IMR-90 (cell line): ENCODE data around the gene CDC5L. TPM values are rescaled to one million over a fixed set of nuclear protein-coding genes. Genes with fewer than 3 reads are reported as not detected.

Source experiments
- ATAC-seq: fragments of 200-7000 bp; cut with Tn5 transposase; 2 replicates; pipeline ENCODE4 v1.9.1; 2020; ENCODE audit warnings: low read depth, mild to moderate bottlenecking, moderate library complexity
- BruUV-seq: library from RNA; stranded (reverse); fragments of 400-500 nt; replicated peaks from 2 replicates; lab custom pipeline; 2021; lab: Mats Ljungman, UMichigan
- CTCF ChIA-PET: fragments of 300-600 bp; formaldehyde crosslinking; extraction: SDS; loops from one replicate; lab custom pipeline; 2021; ENCODE audit warnings: antibody characterized with exemption; lab: Yijun Ruan, JAX
- POLR2A ChIA-PET: fragments of 300-600 bp; sonication (Branson Sonifier 250); formaldehyde crosslinking; loops from one replicate; lab custom pipeline; 2022; ENCODE audit warnings: antibody characterized with exemption; ENCODE audit not compliant: unreplicated experiment; lab: Charles Lee
- DNase-seq: peaks from one replicate; pipeline ENCODE4 v3.0.0; 2013
- H2AFZ ChIP-seq: replicated peaks from 2 replicates; pipeline ENCODE3; 2013; ENCODE audit warnings: low read length, mild to moderate bottlenecking; ENCODE audit not compliant: poor library complexity
- H2AK5ac ChIP-seq: 2 replicates; pipeline ENCODE4 v1.6.1; 2013; ENCODE audit warnings: low read depth, low read length, inconsistent platforms
- H2AK9ac ChIP-seq: replicated peaks from 2 replicates; pipeline ENCODE3; 2013; ENCODE audit warnings: mild to moderate bottlenecking, low read depth, low read length, moderate library complexity; ENCODE audit not compliant: poor library complexity
- H2BK120ac ChIP-seq: 2 replicates; pipeline ENCODE4 v1.6.1; 2013; ENCODE audit warnings: low read depth, low read length, inconsistent platforms
- H2BK15ac ChIP-seq: 3 replicates; pipeline ENCODE4 v1.6.1; 2013; ENCODE audit warnings: low read depth, low read length, inconsistent platforms
- H2BK20ac ChIP-seq: 2 replicates; pipeline ENCODE4 v1.6.1; 2013; ENCODE audit warnings: low read depth, mild to moderate bottlenecking, inconsistent platforms, low read length, moderate library complexity
- H2BK5ac ChIP-seq: 2 replicates; pipeline ENCODE4 v1.6.1; 2013; ENCODE audit warnings: mild to moderate bottlenecking, low read depth, low read length, inconsistent platforms; ENCODE audit not compliant: poor library complexity, severe bottlenecking
- H3K14ac ChIP-seq: replicated peaks from 2 replicates; pipeline ENCODE4 v1.6.1; 2013; ENCODE audit warnings: low read depth, low read length, inconsistent platforms
- H3K18ac ChIP-seq: 2 replicates; pipeline ENCODE4 v1.6.1; 2013; ENCODE audit warnings: low read depth, low read length, control low read depth
- H3K23ac ChIP-seq: 2 replicates; pipeline ENCODE4 v1.6.1; 2013; ENCODE audit warnings: low read depth, low read length, inconsistent platforms
- H3K27ac ChIP-seq: 2 replicates; pipeline ENCODE4 v1.5.1; 2013; ENCODE audit warnings: mild to moderate bottlenecking, control low read depth, low read length; ENCODE audit not compliant: insufficient read depth
- H3K27me3 ChIP-seq: 2 replicates; pipeline ENCODE4 v1.6.1; 2013; ENCODE audit warnings: low read length; ENCODE audit not compliant: control insufficient read depth, insufficient read depth
- H3K36me3 ChIP-seq: 2 replicates; pipeline ENCODE4 v1.6.1; 2013; ENCODE audit warnings: low read length, mixed read lengths; ENCODE audit not compliant: control insufficient read depth, insufficient read depth
- H3K4ac ChIP-seq: 2 replicates; pipeline ENCODE4 v1.6.1; 2013; ENCODE audit warnings: low read depth, low read length, inconsistent platforms
- H3K4me1 ChIP-seq: 2 replicates; pipeline ENCODE4 v1.6.1; 2013; ENCODE audit warnings: low read length, mixed read lengths; ENCODE audit not compliant: control insufficient read depth, insufficient read depth
- H3K4me2 ChIP-seq: 2 replicates; pipeline ENCODE4 v1.6.1; 2013; ENCODE audit warnings: low read depth, mild to moderate bottlenecking, control low read depth, low read length, moderate library complexity
- H3K4me3 ChIP-seq: 2 replicates; pipeline ENCODE4 v1.5.1; 2013; ENCODE audit warnings: low read depth, mild to moderate bottlenecking, control low read depth, low read length, moderate library complexity; ENCODE audit not compliant: insufficient read depth
- H3K56ac ChIP-seq: 2 replicates; pipeline ENCODE4 v1.6.1; 2013; ENCODE audit warnings: low read length, inconsistent platforms; ENCODE audit not compliant: insufficient read depth; ENCODE audit errors: extremely low read depth
- H3K79me1 ChIP-seq, 2 experiments: 2 replicates each; pipeline ENCODE4 v1.6.1; 2013; ENCODE audit warnings: low read length in 2 of 2, inconsistent platforms in 1 of 2, low read depth in 1 of 2
- H3K9ac ChIP-seq: 2 replicates; pipeline ENCODE4 v1.6.1; 2013; ENCODE audit warnings: low read depth, low read length, control low read depth
- H3K9me1 ChIP-seq: 2 replicates; pipeline ENCODE4 v1.6.1; 2013; ENCODE audit warnings: low read length, inconsistent platforms; ENCODE audit not compliant: insufficient read depth
- H3K9me3 ChIP-seq: 2 replicates; pipeline ENCODE4 v1.6.1; 2013; ENCODE audit warnings: low read length; ENCODE audit not compliant: control insufficient read depth, insufficient read depth
- H4K20me1 ChIP-seq: 2 replicates; pipeline ENCODE4 v1.6.1; 2013; ENCODE audit warnings: low read length, inconsistent platforms; ENCODE audit not compliant: insufficient read depth
- H4K5ac ChIP-seq: 2 replicates; pipeline ENCODE4 v1.6.1; 2013; ENCODE audit warnings: mild to moderate bottlenecking, low read depth, low read length, control low read depth
- H4K8ac ChIP-seq, 2 experiments: 2 replicates each; pipeline ENCODE4 v1.6.1; 2013; ENCODE audit warnings: low read depth in 2 of 2, low read length in 2 of 2, control low read depth in 1 of 2, inconsistent platforms in 1 of 2
- H4K91ac ChIP-seq: 2 replicates; pipeline ENCODE4 v1.6.1; 2013; ENCODE audit warnings: low read depth, low read length, inconsistent platforms; ENCODE audit not compliant: insufficient read depth
- SMC3 ChIP-seq: fragments of 150-350 bp; IDR thresholded peaks from 2 replicates; pipeline ENCODE4 v1.6.1; 2016; ENCODE audit warnings: low read depth, mild to moderate bottlenecking, antibody characterized with exemption, low read length, moderate library complexity
- WGBS, 2 experiments: methylation state at CpG; one replicate each; pipeline versions ENCODE4 v1.1.5 to v1.1.7; 2013; ENCODE audit warnings: missing lambda C conversion rate in 2 of 2; ENCODE audit not compliant: insufficient read length in 1 of 2; ENCODE audit errors: extremely low coverage in 2 of 2; 5-methylcytosine and 5-hydroxymethylcytosine counted together
- dilution Hi-C: fragments of 300-500 bp; cut with HindIII; formaldehyde crosslinking; loops from one replicate; pipeline ENCODE4 v1.14.3; 2018; ENCODE audit warnings: low sequenced_read_pairs; ENCODE audit not compliant: unreplicated experiment
- in situ Hi-C: fragments of 300-500 bp; cut with MboI; formaldehyde crosslinking; loops from 3 replicates; pipeline ENCODE4 v1.14.3; 2019; ENCODE audit warnings: low sequenced_read_pairs, inconsistent platforms, mixed read lengths
- intact Hi-C: fragments of 100-400 bp; cut with micrococcal nuclease; formaldehyde crosslinking; loops from 2 replicates; pipeline ENCODE4 v1.10.0; 2022
- polyA plus RNA-seq, 3 experiments: library from polyadenylated mRNA; depleted of rRNA; stranded (reverse); fragments of >200 nt; gene quantifications; 2 replicates each; pipeline ENCODE4 v1.2.3, GENCODE V29; 2012; ENCODE audit warnings: low replicate concordance in 1 of 3
- total RNA-seq: library from RNA; depleted of rRNA; stranded (reverse); fragments of >200 nt; gene quantifications from 2 replicates; pipeline ENCODE4 v1.2.3, GENCODE V29; 2012

Gene CDC5L
- total and polyA plus RNA-seq, 2 of the 4 experiments (the other 2 are of a cell fraction): 9.9 to 17.7 TPM

DNA sequence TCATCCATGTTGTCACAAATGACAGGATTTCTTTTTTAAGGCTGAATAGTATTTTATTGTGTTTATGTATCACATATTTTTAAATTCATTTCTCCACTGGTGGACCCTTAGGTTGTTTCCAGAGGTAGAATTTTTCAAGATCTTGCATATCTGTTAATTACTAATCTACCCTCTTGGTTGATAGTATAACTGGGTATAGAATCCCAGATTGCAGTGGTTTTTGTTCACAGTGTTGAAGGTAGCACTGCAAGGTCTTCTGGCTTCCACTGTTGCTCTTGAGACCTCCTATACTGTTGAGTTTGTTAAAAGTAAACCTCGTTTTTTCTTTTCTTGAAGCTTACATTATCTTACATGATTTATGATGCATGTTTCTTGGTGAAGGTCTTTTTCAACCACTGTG is 22.9 kb downstream of the CDC5L start:
- POLR2A ChIA-PET: interaction anchor here (0.7 kb wide), 1 partner anchor 43 kb away, joined by 3 read pairs; no protein-coding TSS in a partner anchor

More for the DNA sequence above, 22.9 kb downstream of the CDC5L start:
- H4K8ac ChIP-seq: no peak overlapping the region
- H2BK15ac ChIP-seq: no peak overlapping the region
- no peak overlapping the region for H3K9ac ChIP-seq
- no peak overlapping the region for H2AK9ac ChIP-seq
- H3K23ac ChIP-seq: no peak overlapping the region
- intact Hi-C loops (no loop called here), dilution Hi-C loops (no loop called here), in situ Hi-C loops (no loop called here)
- H3K27ac ChIP-seq: no peak overlapping the region
- H3K56ac ChIP-seq: no peak overlapping the region
- H4K91ac ChIP-seq: no peak overlapping the region
- no peak for TF ChIP-seq SMC3
- ATAC-seq (no peak), DNase-seq (no peak)
- H2AFZ ChIP-seq: no peak overlapping the region
- no TSS peak for BruUV-seq
- H3K27me3 ChIP-seq: no peaks in the 10 kb centered on the region
- H3K9me3 ChIP-seq: no peaks in the 10 kb centered on the region
- CTCF ChIA-PET: interaction anchor here (0.6 kb wide), 1 partner anchor 745 kb away, joined by 4 read pairs; no protein-coding TSS in a partner anchor
- no peak overlapping the region for H2BK5ac ChIP-seq
- H4K20me1 ChIP-seq: peaks cover 4% of the 10 kb centered on the region; the same call in 1 of the 2 replicates
- peaks cover 27% of the 10 kb centered on the region for H3K36me3 ChIP-seq
- no peak overlapping the region for H2BK120ac ChIP-seq
- peaks cover 26 to 27% of the 10 kb centered on the region in 2 experiments for H3K79me1 ChIP-seq
- H3K9me1 ChIP-seq: no peaks in the 10 kb centered on the region
- H2AK5ac ChIP-seq: no peak overlapping the region
- WGBS, 2 experiments: no CpG with 5 or more reads among the region's 1 CpG
- no peaks in the 10 kb centered on the region for H3K4me1 ChIP-seq
- no peak overlapping the region for H3K4ac ChIP-seq
- no peak overlapping the region for H3K14ac ChIP-seq
- H2BK20ac ChIP-seq: no peak overlapping the region
- no peak overlapping the region for H3K4me3 ChIP-seq
- H3K18ac ChIP-seq: no peak overlapping the region
- H3K4me2 ChIP-seq: no peak overlapping the region
- no peak overlapping the region for H4K5ac ChIP-seq
